OCI-LY7 (cell line): ENCODE measurements around the gene TNS1. TPM values are rescaled to one million over a fixed set of nuclear protein-coding genes. Genes with fewer than 3 reads are reported as not detected.

ENCODE experiments used
- BruUV-seq: library from RNA; stranded (reverse); fragments of 400-500 nt; replicated peaks from 2 replicates; lab custom pipeline; 2021; lab: Mats Ljungman, UMichigan
- CTCF ChIA-PET: fragments of 300-600 bp; sonication (Branson Sonifier 250); formaldehyde crosslinking; loops from one replicate; lab custom pipeline; 2022; ENCODE audit warnings: antibody characterized with exemption; ENCODE audit not compliant: unreplicated experiment; lab: Charles Lee
- POLR2A ChIA-PET: fragments of 300-600 bp; sonication (Branson Sonifier 250); formaldehyde crosslinking; loops from one replicate; lab custom pipeline; 2022; ENCODE audit warnings: antibody characterized with exemption; lab: Charles Lee
- DNase-seq: peaks from one replicate; pipeline ENCODE4 v3.0.0-alpha.2; 2015; ENCODE audit warnings: low spot score
- H2AFZ ChIP-seq: fragments of 200-600 bp; sonication (generic), shearing (Covaris generic); 2 replicates; pipeline ENCODE4 v1.6.1; 2014; ENCODE audit warnings: mild to moderate bottlenecking, antibody characterized with exemption, low read length, moderate library complexity
- H3K27ac ChIP-seq: fragments of 200-600 bp; sonication (generic); 2 replicates; pipeline ENCODE4 v1.5.1; 2014; ENCODE audit warnings: mixed run types, low read depth, mild to moderate bottlenecking, moderate library complexity, low read length, inconsistent platforms; ENCODE audit not compliant: poor library complexity, severe bottlenecking
- H3K36me3 ChIP-seq: fragments of 200-600 bp; sonication (generic); 2 replicates; pipeline ENCODE4 v1.6.1; 2014; ENCODE audit warnings: mild to moderate bottlenecking, antibody characterized with exemption, low read length, moderate library complexity, mixed read lengths; ENCODE audit not compliant: insufficient read depth
- H3K4me1 ChIP-seq: fragments of 200-600 bp; sonication (generic); 2 replicates; pipeline ENCODE4 v1.5.1; 2014; ENCODE audit warnings: mild to moderate bottlenecking, low read length; ENCODE audit not compliant: insufficient read depth, poor library complexity, severe bottlenecking
- H3K4me2 ChIP-seq: fragments of 200-600 bp; sonication (generic); 2 replicates; pipeline ENCODE4 v1.6.1; 2014; ENCODE audit warnings: mild to moderate bottlenecking, low read length
- H3K4me3 ChIP-seq: fragments of 200-600 bp; sonication (generic); 2 replicates; pipeline ENCODE4 v1.5.1; 2014; ENCODE audit warnings: mild to moderate bottlenecking, low read depth, low read length; ENCODE audit not compliant: poor library complexity, severe bottlenecking
- H3K79me2 ChIP-seq: fragments of 200-600 bp; sonication (generic); 2 replicates; pipeline ENCODE4 v1.6.1; 2016; ENCODE audit warnings: low read depth, mild to moderate bottlenecking, low read length, moderate library complexity, mixed read lengths; ENCODE audit not compliant: insufficient read depth
- H3K9me2 ChIP-seq: fragments of 200-600 bp; sonication (generic); 2 replicates; pipeline ENCODE4 v1.6.1; 2016; ENCODE audit warnings: mild to moderate bottlenecking, low read length, mixed read lengths; ENCODE audit not compliant: insufficient read depth
- H3K9me3 ChIP-seq: fragments of 200-600 bp; sonication (generic); 2 replicates; pipeline ENCODE4 v1.6.1; 2014; ENCODE audit warnings: mild to moderate bottlenecking, mixed run types, low read length, mixed read lengths
- H4K20me1 ChIP-seq: fragments of 200-600 bp; sonication (generic); 2 replicates; pipeline ENCODE4 v1.6.1; 2014; ENCODE audit warnings: mild to moderate bottlenecking, antibody characterized with exemption, low read length, moderate library complexity, mixed read lengths; ENCODE audit not compliant: insufficient read depth
- EZH2phosphoT487 ChIP-seq: fragments of 200-600 bp; sonication (generic); IDR thresholded peaks from 2 replicates; pipeline ENCODE4 v1.6.1; 2018; ENCODE audit warnings: low read depth, borderline replicate concordance, mild to moderate bottlenecking, mixed run types, antibody characterized with exemption, low read length, moderate library complexity, mixed read lengths
- intact Hi-C: fragments of 100-400 bp; cut with micrococcal nuclease; formaldehyde crosslinking; loops from one replicate; pipeline ENCODE4 v1.10.0; 2022; ENCODE audit not compliant: unreplicated experiment
- total RNA-seq, 2 experiments: library from RNA; depleted of rRNA in 1 of 2; stranded (reverse); fragments of >200 nt in 1 of 2; shearing (Covaris generic) in 1 of 2; gene quantifications; 2 replicates each; pipeline ENCODE4 v1.2.3, GENCODE V29; 2014 to 2022
- TF ChIP-seq, protein P1 (sequence below): fragments of 200-600 bp; sonication (generic); conservative IDR thresholded peaks from 2 replicates; pipeline ENCODE4 v1.5.1; 2014; ENCODE audit warnings: mild to moderate bottlenecking, antibody characterized with exemption, low read length, moderate library complexity, mixed read lengths

Gene TNS1
- total RNA-seq, 2 experiments from 2014 or later, result not detected

DNA sequence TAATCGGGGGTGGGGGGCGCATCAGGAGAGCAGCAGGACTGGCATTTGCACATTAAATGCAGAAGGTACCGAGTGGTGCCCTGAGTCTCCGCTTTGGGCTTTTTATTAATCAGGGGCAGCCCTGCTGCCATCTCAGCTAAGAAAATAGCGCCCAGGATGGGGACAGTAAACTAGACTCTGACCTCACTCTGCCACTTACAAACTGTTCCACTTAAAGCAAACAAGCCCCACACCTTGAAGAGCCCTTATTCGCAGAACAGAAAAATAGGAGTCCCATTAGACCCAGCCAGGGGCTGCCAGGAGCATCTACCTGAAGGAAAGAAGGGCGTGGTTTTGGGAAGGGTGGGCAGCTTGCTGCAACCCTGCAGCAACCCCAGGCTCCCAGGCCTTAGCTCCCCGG is 165.3 kb downstream of the TNS1 start:
- intact Hi-C loops, result no loop called here
- no peaks in the 10 kb centered on the region for H3K36me3 ChIP-seq
- H2AFZ ChIP-seq, result no peak overlapping the region
- DNase-seq, result no peak
- no peak overlapping the region for H3K4me3 ChIP-seq
- H3K9me2 ChIP-seq, result no peaks in the 10 kb centered on the region
- H3K4me2 ChIP-seq, result no peak overlapping the region
- ChIA-PET CTCF (no interaction called here), POLR2A (interaction anchor here (0.6 kb wide), 1 partner anchor 272 kb away, joined by 3 read pairs; no protein-coding TSS in a partner anchor)
- H3K27ac ChIP-seq, result no peak overlapping the region
- H4K20me1 ChIP-seq, result no peaks in the 10 kb centered on the region
- H3K4me1 ChIP-seq, result no peaks in the 10 kb centered on the region
- H3K9me3 ChIP-seq, result no peaks in the 10 kb centered on the region
- no peaks in the 10 kb centered on the region for H3K79me2 ChIP-seq
- no TSS peak for BruUV-seq
- TF ChIP-seq, protein P1, sequence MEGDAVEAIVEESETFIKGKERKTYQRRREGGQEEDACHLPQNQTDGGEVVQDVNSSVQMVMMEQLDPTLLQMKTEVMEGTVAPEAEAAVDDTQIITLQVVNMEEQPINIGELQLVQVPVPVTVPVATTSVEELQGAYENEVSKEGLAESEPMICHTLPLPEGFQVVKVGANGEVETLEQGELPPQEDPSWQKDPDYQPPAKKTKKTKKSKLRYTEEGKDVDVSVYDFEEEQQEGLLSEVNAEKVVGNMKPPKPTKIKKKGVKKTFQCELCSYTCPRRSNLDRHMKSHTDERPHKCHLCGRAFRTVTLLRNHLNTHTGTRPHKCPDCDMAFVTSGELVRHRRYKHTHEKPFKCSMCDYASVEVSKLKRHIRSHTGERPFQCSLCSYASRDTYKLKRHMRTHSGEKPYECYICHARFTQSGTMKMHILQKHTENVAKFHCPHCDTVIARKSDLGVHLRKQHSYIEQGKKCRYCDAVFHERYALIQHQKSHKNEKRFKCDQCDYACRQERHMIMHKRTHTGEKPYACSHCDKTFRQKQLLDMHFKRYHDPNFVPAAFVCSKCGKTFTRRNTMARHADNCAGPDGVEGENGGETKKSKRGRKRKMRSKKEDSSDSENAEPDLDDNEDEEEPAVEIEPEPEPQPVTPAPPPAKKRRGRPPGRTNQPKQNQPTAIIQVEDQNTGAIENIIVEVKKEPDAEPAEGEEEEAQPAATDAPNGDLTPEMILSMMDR, result no peak
- no peak for TF ChIP-seq EZH2phosphoT487

DNA sequence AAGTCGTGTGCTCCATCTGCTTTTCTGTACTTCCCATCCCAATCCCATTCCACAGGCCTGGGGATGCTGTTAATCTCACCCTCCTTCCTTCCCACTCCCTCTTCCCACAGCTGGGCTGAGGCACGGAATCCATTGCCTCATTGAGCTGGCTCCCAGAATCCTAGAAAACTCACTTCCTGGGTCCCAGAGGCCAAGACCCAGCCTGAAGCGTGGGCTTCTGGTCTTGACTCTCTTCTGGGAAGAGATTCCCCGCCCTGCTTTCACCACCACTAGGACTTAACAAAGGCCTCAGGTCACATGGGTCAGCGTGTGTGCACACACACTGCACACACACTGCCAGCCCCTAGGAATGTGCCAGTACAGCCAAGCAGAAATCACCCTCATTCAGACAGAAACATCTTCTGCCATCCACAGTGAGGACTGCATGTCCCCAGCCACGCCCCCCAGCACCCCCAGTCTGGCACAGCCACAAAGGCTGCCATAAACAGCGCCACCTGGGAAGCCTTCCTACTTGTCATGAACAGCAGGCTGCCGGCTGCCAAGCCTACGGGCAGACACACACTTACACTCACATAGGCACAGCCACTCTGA is 165.8 kb downstream of the TNS1 start:
- no peak overlapping the region for H3K27ac ChIP-seq
- H4K20me1 ChIP-seq, result no peaks in the 10 kb centered on the region
- H3K79me2 ChIP-seq, result no peaks in the 10 kb centered on the region
- H3K9me3 ChIP-seq, result no peaks in the 10 kb centered on the region
- no peak for DNase-seq
- ChIA-PET CTCF (no interaction called here), POLR2A (interaction anchor here (0.6 kb wide), 1 partner anchor 272 kb away, joined by 3 read pairs; no protein-coding TSS in a partner anchor)
- no peaks in the 10 kb centered on the region for H3K36me3 ChIP-seq
- H3K4me3 ChIP-seq, result no peak overlapping the region
- intact Hi-C loops, result no loop called here
- no peak overlapping the region for H2AFZ ChIP-seq
- TF ChIP-seq, protein P1, result no peak
- no peak for TF ChIP-seq EZH2phosphoT487
- no peak overlapping the region for H3K4me2 ChIP-seq
- no peaks in the 10 kb centered on the region for H3K4me1 ChIP-seq
- H3K9me2 ChIP-seq, result no peaks in the 10 kb centered on the region
- no TSS peak for BruUV-seq
